Measurements from ENCODE around the gene ERF. TPM values are rescaled to one million over a fixed set of nuclear protein-coding genes. Genes with fewer than 3 reads are reported as not detected.
A peak's percentile ranks its signal among the peaks of the same experiment; 100 is the strongest.

ERF gene
- total RNA-seq (2021; fragmentation: NEBNext Ultra II Directional; extraction: Animal tissue kit (Norgen Biotek cat#: 25700)) = 10 to 100 TPM; 74.7 to 87.8 (median 78.8) TPM
- long read RNA-seq, partial matches to known transcripts = 0 of 1 reads
- long read RNA-seq, other reads (novel, unspliced or antisense) = 1 of 1 reads

DNA sequence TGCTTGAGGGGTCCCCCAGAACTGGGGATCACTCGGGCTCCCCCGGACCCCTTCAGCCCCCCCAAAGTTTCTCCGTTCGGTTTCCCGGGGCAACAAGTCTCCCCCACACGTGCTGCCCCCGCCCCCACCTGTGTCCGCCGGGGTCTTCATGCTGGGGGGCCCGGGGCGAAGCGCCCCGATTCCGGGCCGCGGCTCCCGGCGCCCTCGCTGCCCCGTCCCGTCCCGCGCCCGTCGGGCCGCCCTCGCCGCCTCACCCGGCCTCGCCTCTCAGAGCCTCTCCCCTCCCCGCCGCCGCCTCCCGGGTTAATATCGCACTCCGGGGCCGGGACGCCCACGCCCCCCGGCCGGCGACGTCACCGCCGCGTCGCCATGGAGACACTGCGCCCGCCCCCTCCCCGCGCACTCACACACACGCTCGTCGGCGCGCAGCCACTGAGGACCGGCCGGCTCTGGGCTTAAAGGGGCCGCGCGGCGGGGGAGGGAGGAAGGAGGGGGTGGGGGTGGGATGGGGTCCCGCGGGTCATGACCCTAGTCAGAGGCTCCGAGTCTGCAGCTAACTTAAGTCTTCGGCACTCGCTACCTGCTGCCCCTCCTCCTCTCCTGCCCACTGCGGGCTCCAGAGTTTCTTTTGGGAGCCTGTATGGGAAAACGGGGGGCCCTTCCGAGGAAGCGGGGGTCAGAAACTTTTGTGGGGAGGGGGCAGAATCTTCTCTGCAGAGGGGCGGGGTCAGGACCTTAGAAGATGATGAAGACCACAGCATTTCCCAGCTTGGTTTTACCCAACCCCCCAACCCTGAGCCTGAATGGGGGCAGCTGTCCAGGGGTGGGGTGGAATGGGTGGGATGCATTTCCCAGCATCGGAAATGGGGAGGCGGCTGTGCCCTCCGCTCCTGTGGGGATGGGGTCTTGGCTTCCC, at the start of gene ERF:
Gene ERF (minus strand): TSS at position 279 of the 916 bp plus-strand sequence. CDS start 129 bp downstream, at position 150.
- TF ChIP-seq, protein P1, sequence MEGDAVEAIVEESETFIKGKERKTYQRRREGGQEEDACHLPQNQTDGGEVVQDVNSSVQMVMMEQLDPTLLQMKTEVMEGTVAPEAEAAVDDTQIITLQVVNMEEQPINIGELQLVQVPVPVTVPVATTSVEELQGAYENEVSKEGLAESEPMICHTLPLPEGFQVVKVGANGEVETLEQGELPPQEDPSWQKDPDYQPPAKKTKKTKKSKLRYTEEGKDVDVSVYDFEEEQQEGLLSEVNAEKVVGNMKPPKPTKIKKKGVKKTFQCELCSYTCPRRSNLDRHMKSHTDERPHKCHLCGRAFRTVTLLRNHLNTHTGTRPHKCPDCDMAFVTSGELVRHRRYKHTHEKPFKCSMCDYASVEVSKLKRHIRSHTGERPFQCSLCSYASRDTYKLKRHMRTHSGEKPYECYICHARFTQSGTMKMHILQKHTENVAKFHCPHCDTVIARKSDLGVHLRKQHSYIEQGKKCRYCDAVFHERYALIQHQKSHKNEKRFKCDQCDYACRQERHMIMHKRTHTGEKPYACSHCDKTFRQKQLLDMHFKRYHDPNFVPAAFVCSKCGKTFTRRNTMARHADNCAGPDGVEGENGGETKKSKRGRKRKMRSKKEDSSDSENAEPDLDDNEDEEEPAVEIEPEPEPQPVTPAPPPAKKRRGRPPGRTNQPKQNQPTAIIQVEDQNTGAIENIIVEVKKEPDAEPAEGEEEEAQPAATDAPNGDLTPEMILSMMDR (IDR thresholded peaks at IDR 0.05) = no peak
- Mint-ChIP-seq H3K36me3 (ENCODE audit: low read depth) (peaks cover 9% of the 10 kb centered on the region), H3K9me3 (no peaks in the 10 kb centered on the region; the same call in 1 of the 2 replicates), H3K27me3 (ENCODE audit: insufficient read depth) (peaks cover 3% of the 10 kb centered on the region; the same call in 1 of the 2 replicates), H3K27ac (peak within 1 kb of the TSS; percentile 93), H3K4me1 (ENCODE audit: low read depth) (peaks cover 40% of the 10 kb centered on the region), H3K4me3 (peak within 1 kb of the TSS; percentile 91)
- DNase-seq = peak; percentile 83

DNA sequence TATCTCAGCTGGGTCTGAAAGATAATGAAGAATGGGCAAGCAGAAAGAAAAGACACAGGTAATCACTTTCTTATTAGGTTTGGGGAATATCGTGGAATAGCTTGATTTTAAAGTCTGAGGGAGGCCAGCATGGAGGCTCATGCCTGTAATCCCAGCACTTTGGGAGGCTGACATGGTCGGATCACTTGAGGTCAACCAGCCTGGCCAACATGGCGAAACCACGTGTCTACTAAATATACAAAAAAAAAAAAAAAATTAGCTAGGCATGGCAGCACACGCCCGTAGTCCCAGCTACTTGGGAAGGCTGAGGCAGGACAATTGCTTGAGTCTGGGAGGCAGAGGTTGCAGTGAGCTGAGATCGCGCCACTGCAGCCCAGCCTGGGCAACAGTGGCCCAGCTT, 48.9 kb upstream of the ERF start:
- peaks cover 30% of the 10 kb centered on the region for H3K4me1 Mint-ChIP-seq (ENCODE audit: low read depth)
- peaks cover 5% of the 10 kb centered on the region for H3K36me3 Mint-ChIP-seq (ENCODE audit: low read depth)
- no peaks in the 10 kb centered on the region for H3K9me3 Mint-ChIP-seq
- TF ChIP-seq, protein P1 (IDR thresholded peaks at IDR 0.05) = no peak
- H3K27ac Mint-ChIP-seq = no peak overlapping the region
- no peak for DNase-seq
- H3K4me3 Mint-ChIP-seq = no peak overlapping the region; the same call in 1 of the 2 replicates
- peaks cover 2% of the 10 kb centered on the region for H3K27me3 Mint-ChIP-seq (ENCODE audit: insufficient read depth)

DNA sequence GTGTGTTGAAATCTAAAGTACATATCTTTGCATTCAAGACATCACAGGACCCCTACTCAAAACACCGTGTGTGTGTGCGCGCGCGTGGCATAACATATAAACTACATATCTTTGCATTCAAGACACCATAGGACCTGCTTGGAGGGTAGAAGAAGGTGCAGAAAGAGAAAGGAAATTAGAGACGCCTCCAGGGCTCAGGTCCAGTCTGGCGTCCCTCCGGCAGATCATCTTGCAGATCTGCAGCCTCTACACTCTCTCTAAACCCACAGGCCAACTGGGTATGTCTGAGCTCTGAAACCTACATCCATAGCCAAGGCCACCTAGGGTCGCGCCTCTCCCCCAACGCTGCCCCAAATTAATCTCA, 48.2 kb upstream of the ERF start:
- H3K4me3 Mint-ChIP-seq = peak overlapping the region; percentile 90
- TF ChIP-seq, protein P1 (IDR thresholded peaks at IDR 0.05) = no peak
- no peak for DNase-seq
- H3K4me1 Mint-ChIP-seq (ENCODE audit: low read depth) = peaks cover 30% of the 10 kb centered on the region
- H3K27ac Mint-ChIP-seq = peak overlapping the region; percentile 66; the same call in 1 of the 2 replicates
- H3K9me3 Mint-ChIP-seq = no peaks in the 10 kb centered on the region
- H3K27me3 Mint-ChIP-seq (ENCODE audit: insufficient read depth) = peaks cover 1% of the 10 kb centered on the region
- peaks cover 3% of the 10 kb centered on the region for H3K36me3 Mint-ChIP-seq (ENCODE audit: low read depth)

DNA sequence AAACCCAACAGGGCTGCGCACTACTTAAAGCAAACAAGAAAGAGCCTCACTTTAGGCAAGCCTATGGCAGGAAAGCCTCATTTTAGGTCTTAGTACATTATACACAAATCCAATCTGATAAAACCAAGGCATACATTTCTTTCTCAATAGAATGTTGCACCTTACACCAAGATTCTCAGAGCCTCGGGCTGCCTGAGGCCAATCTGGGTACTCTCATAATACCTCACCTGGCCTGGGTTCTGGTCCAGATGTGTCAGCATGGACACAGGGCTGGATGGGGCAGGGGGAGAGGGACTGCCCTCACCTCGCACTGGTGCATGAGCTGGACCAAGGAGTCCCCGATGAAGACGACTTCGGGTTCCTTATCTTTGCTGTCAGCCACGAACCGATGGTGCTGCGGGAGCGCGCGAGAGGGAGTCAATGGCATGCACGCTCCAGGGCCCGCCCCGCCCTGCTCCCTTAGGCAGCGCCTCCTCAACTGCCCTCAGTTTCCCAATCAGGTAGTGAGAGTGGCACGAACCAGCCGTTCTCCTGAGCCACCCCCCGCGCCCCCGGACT, 46.8 kb upstream of the ERF start, which contains the start of gene PRR19:
Gene PRR19 (plus strand): TSS at position 487 of the 558 bp plus-strand sequence. CDS start 7,453 bp downstream, outside the sequence.
- no peaks in the 10 kb centered on the region; the same call in 1 of the 2 replicates for H3K27me3 Mint-ChIP-seq (ENCODE audit: insufficient read depth)
- H3K4me3 Mint-ChIP-seq = peak within 1 kb of the TSS; percentile 90
- no peak for DNase-seq
- TF ChIP-seq, protein P1 (IDR thresholded peaks at IDR 0.05) = no peak
- peak within 1 kb of the TSS; percentile 66 for H3K27ac Mint-ChIP-seq
- H3K9me3 Mint-ChIP-seq = no peaks in the 10 kb centered on the region
- no peaks in the 10 kb centered on the region; the same call in 1 of the 2 replicates for H3K36me3 Mint-ChIP-seq (ENCODE audit: low read depth)
- peaks cover 30% of the 10 kb centered on the region for H3K4me1 Mint-ChIP-seq (ENCODE audit: low read depth)

DNA sequence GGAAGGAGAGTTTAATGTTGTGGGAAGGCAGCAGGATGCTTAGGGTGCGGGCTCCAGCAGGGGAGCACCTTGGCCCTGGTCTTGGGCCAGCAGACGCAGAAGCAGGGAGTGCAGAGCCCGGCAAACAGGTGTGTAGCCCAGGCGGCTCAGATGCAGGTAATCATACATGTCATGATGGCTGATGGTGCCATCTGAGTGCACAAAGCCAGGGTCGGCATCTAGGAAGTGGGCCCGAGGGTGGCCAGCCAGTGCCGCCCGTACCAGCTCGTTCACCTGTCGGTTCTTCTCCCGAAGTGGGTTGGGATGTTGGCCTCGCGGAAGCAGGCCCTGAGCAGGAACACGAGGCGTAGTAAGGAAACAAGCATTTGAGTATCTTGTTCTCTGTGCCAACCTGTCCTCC, 42.1 kb upstream of the ERF start:
- DNase-seq = no peak
- peaks cover 10% of the 10 kb centered on the region for H3K4me1 Mint-ChIP-seq (ENCODE audit: low read depth)
- no peaks in the 10 kb centered on the region for H3K9me3 Mint-ChIP-seq
- H3K4me3 Mint-ChIP-seq = no peak overlapping the region
- H3K27me3 Mint-ChIP-seq (ENCODE audit: insufficient read depth) = no peaks in the 10 kb centered on the region; the same call in 1 of the 2 replicates
- H3K27ac Mint-ChIP-seq = no peak overlapping the region
- H3K36me3 Mint-ChIP-seq (ENCODE audit: low read depth) = peaks cover 5% of the 10 kb centered on the region; the same call in 1 of the 2 replicates
- TF ChIP-seq, protein P1 (IDR thresholded peaks at IDR 0.05) = no peak
